Superior temporal gyrus (tissue), 1 donor: ENCODE measurements around the gene HSD17B3.
"Not testable (repeated sequence)": the region's sequence is repeated elsewhere in the genome, so short reads cannot be mapped to it uniquely, and the experiment has no call there.

Experiments
- DNase-seq: peaks from one replicate; pipeline ENCODE4 v3.0.0-alpha.2; 2016; ENCODE audit errors: extremely low spot score

HSD17B3 gene

GRCh38 chr9:96302021-96302420 is at the start of gene HSD17B3:
HSD17B3 (minus strand) TSS chr9:96302176; CDS start chr9:96302104, 72 bp downstream.
- DNase-seq = no peak

GRCh38 chr9:96350866-96351265 is 48.9 kb upstream of the HSD17B3 start:
- DNase-seq = peak; percentile 91

DNA sequence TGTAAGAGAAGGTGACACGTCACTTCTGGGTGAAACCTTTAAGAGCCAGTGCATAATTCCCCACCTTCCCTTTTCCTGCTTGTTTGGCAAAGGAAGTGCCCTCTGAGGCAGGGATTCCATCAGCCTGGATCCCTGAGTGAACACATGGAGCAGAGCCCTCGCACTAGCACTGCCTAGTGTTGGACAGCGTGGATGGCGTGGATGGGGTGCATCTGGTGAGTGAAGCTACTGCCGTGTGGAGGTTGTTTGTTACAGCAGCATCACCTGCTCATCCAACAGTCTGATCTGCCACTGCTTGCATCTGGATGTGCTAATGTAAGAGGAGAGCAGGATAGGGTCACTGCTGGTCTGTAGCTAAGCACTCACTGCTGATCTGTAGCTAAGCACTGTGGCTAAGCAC is 46.3 kb upstream of the HSD17B3 start:
- no peak for DNase-seq

DNA sequence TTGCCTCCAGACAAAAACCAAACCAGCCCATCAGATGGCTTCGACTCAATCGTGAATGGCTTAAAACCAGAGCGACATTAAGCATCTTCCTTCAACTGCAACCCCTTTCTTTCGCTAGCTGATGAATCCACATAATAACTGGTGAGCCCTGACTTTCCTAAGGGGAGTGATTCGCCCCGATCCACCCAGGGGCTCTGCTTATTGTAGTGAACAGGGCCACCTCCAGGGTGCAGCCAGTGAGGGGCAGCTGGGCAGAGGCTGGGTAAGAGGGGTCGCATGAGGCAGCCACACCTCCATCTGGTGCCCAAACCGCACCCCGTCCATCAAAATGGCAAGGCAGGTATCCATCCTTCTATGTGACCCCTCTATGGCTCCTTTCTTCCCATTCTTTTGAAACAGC is 43.6 kb upstream of the HSD17B3 start:
- no peak for DNase-seq

GRCh38 chr9:96344458-96345180 is 42.6 kb upstream of the HSD17B3 start:
- DNase-seq = peak; percentile 82

DNA sequence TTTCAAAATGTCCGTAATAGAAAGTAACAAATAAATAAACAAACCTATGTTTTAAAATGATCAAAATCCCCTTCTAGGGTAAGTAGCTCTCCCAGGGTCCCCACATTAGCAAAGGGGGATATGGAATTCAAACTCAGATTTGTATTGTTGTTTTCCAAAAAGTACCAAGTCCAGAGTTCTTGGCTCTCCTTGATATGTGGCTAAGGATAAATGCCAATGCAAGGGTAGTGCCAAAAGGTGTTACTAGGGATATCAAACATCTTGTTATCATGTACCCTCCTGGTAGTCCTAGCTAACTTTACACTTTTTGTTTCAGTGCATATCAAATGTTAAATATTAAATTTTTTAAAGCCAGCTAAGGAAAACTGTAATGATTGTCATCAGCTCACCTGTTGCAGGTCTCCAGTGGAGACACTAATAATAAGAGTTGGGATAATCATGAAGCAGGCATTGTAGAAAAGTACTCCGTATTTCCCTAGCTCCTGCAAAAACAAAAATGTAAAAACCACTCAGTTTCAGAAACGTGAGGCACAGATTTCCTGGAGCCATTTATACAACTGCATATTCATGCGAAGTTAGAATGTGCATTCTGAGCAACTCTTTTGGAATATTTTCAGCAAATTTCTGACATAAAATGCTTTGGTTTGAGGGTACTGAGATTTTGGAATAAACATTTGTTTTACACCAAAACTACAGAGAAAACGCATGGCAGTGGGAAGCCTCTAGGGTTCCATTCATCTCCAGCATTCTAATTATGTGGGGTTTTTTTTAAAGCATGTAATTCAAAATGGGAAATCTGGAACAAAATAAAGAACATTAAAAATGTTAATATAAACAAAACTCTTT is 41.8 kb upstream of the HSD17B3 start:
- peak; percentile 52 for DNase-seq

GRCh38 chr9:96342571-96343245 is 40.7 kb upstream of the HSD17B3 start:
- no peak for DNase-seq

GRCh38 chr9:96340707-96341106 is 38.7 kb upstream of the HSD17B3 start:
- no peak for DNase-seq

- no peak for DNase-seq
These were observed 36.3 kb upstream of the HSD17B3 start for GRCh38 chr9:96338299-96338698.

- DNase-seq = no peak
These were observed 32.0 kb upstream of the HSD17B3 start for GRCh38 chr9:96333958-96334357.

- DNase-seq = no peak
These were observed 29.4 kb upstream of the HSD17B3 start for GRCh38 chr9:96331236-96331947.

- peak; percentile 92 for DNase-seq
These were observed 25.8 kb upstream of the HSD17B3 start for GRCh38 chr9:96327694-96328352.

DNA sequence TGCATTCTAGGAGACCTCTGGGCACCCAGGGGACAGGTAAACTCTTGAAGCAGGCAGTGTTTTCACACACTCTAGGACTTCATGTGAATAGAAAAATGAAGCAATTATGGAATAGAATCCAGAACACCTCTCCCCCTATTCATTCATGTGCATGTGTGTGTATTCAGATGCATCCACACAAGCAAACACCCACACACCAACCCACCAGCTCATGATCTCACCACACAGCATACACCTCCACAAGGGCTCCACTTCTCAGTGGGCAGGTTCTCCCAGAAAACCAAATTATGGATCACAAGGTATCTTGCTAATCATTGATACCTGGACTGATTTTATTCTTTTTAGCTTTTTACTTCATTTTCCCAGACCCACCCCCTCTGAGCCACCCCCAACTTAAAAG is 21.2 kb upstream of the HSD17B3 start:
- no peak for DNase-seq

DNA sequence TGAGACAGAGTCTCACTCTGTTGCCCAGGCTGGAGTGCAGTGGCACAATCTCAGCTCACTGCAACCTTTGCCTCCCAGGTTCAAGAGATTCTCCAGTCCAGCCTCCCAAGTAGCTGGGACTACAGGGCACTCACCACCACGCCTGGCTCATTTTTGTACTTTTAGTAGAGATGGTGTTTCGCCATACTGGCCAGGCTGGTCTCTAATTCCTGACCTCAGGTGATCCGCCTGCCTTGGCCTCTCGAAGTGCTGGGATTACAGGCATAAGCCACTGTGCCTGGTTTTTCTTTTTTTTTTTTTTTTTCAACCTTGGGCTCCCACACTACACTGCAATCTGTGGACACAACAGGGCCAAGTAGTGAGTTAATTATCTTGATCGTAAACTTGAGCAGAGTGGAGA is 20.8 kb upstream of the HSD17B3 start:
- DNase-seq = not testable (repeated sequence)

DNA sequence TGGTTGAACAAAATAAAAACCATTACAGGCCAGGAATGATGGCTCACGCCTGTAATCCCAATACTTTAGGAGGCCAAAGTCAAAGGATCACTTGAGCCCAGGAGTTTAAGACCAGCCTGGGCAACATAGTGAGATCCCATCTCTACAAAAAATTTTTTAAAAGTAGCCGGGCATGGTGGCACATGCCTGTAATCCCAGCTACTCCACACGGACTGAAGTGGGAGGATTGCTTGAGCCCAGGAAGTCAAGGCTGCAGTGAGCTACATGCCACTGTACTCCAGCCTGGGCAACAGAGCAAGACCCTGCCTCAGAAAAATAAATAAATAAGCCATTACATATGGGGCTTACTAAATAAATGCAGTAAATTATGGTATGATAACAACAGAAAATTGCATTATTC is 20.2 kb upstream of the HSD17B3 start:
- DNase-seq = not testable (repeated sequence)

DNA sequence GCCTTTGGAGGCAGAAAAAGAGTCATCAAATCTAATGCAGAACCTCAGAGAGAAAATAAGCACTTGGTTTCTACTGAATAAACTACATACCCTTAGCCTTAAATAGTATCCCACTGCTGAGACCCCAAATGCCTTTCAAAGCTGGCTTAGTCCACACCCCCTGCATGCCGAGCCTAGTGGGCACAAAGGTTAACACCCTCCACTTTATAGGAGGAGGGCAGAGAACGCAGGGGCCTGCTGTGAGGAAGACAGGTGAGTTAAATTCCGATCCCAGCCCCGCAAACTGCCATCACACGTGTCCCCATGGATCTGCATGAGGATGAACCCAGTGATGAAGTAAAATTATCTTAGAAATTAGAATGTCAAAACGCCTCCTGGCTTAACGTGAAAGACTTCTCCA is 19.5 kb upstream of the HSD17B3 start:
- DNase-seq = no peak

DNA sequence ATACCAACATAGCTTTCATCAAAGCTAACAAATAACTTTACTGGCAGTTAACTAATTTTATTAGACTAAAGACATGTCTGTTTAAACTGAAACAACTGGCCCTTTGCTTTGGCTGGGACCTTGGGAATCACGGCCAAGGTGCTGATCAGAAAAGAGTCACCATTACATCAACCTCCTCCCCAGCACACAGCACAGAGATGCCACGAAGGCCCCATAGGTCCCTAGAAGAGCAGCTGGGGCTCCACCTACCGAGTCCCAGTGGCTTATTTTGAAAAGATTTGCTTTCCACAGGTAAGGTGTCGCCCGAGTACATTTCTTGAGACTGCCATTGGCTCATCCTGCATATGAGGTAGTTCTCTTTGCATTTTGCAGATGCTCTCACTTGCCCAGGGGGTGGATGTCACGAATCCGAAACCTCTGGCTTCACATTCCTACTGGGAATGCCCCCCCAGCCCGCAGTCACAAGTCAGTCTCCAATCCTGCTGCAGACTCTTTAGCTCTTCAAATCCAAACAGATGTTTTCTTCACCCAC is 18.8 kb upstream of the HSD17B3 start:
- no peak for DNase-seq

DNA sequence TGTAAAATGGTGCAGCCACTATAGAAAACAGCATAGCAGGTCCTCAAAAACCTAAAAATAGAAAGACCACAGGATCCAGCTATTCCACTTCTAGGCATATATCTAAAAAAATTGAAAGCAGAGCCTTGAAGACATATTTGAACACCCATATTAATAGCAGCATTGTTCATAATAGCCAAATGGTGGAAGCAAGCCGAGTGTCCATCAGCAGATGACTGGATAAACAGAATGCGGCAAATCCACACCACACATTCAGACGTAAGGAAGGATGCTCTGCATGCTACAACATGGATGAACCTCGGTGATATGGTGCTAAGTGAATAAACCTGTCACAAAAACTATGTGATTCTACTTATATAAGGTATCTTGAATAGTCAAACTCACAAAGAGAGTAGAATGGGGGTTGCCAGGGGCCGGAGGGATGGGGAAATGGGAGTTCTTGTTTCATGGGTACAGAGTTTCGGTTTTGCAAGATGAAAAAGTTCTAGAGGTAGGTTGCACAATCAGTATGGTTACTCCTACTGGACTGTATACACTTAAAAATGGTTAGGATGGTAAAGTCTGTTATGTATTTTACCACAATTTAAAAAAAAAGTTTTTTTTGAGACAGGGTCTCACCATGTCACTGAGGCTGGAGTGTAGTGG is 17.1 kb upstream of the HSD17B3 start:
- no peak for DNase-seq

DNA sequence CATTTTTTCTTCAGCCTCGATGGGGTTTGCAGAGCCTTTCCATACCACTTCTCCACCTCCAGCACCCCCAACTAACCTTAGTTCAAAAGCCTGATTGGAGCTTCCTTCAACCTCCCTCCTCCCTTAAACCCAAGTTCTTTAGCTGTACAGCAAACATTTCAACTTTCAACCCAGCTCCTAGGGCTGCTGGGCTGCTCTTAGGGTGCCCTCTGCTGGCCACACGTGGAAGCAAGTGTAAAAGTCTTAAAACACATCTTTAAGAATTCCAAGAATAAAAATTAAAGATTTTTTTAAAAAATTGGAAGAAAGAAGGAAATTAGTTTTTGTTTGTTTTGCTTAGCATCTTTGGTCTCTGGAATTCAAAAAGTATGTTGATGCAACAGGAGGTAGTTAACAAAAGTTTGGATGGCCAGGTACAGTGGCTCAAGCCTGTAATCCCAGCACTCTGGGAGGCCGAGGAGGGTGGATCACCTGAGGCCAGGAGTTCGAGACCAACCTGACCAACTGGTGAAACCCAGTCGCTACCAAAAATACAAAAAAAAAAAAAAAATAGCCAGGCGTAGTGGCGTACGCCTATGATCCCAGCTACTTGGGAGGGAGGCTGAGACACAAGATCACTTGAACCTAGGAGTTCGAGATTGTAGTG is 15.5 kb upstream of the HSD17B3 start:
- DNase-seq = peak; percentile 87

GRCh38 chr9:96309850-96310249 is 7.9 kb upstream of the HSD17B3 start:
- DNase-seq = no peak
